ENCODE measurements around the gene GAD1. TPM values are rescaled to one million over a fixed set of nuclear protein-coding genes. Genes with fewer than 3 reads are reported as not detected.

The GAD1 gene
- polyA plus RNA-seq, 1 donor from 2014 or later = 56.3 TPM

- no peak overlapping the region for H3K4me3 ChIP-seq (ENCODE audit: low read length)
- no peaks in the 10 kb centered on the region for H3K27me3 ChIP-seq (ENCODE audit: insufficient read depth, low read depth, low read length)
- no peaks in the 10 kb centered on the region for H3K9me2 ChIP-seq (ENCODE audit: insufficient read depth, low read length)
- H3F3A ChIP-seq (ENCODE audit: insufficient read depth, low read length, poor library complexity, severe bottlenecking) = no peaks in the 10 kb centered on the region
- H2AFZ ChIP-seq (ENCODE audit: low read depth, low read length) = no peak overlapping the region
- H4K20me1 ChIP-seq (ENCODE audit: insufficient read depth) = no peaks in the 10 kb centered on the region
- no peak overlapping the region for H3K27ac ChIP-seq (ENCODE audit: low read length)
- TF ChIP-seq EZH2 (IDR thresholded peaks at IDR 0.05; ENCODE audit: borderline replicate concordance, insufficient read depth, low read length, poor library complexity, severe bottlenecking) (no peak), TAF1 (IDR thresholded peaks at IDR 0.05; ENCODE audit: low read depth) (no peak)
- H3K9me3 ChIP-seq (ENCODE audit: low read length) = no peaks in the 10 kb centered on the region
- no peaks in the 10 kb centered on the region for H3K36me3 ChIP-seq (ENCODE audit: insufficient read depth, low read length)
- no peak overlapping the region for H3K9ac ChIP-seq (ENCODE audit: low read length)
- no peak overlapping the region for H3K4me2 ChIP-seq (ENCODE audit: low read length)
- H3K79me2 ChIP-seq (replicated peaks; ENCODE audit: insufficient read depth, low read length) = no peaks in the 10 kb centered on the region
Observed at GRCh38 chr2:170830166-170830565, 13.5 kb downstream of the GAD1 start.

- no peak for TF ChIP-seq TAF1 (IDR thresholded peaks at IDR 0.05; ENCODE audit: low read depth)
- TF ChIP-seq CTCF (IDR thresholded peaks at IDR 0.05; ENCODE audit: poor library complexity, severe bottlenecking) = no peak
- no peak for TF ChIP-seq SMC3 (conservative IDR thresholded peaks at IDR 0.05; ENCODE audit: poor library complexity)
- no peaks in the 10 kb centered on the region for H3K36me3 ChIP-seq (ENCODE audit: insufficient read depth, low read length)
- H3K9me2 ChIP-seq (ENCODE audit: insufficient read depth, low read length) = no peaks in the 10 kb centered on the region
- no peak overlapping the region for H3K9ac ChIP-seq (ENCODE audit: low read length)
- H3K27me3 ChIP-seq (ENCODE audit: insufficient read depth, low read depth, low read length) = no peaks in the 10 kb centered on the region
- no peak overlapping the region for H2AFZ ChIP-seq (ENCODE audit: low read depth, low read length)
- H3K9me3 ChIP-seq (ENCODE audit: low read length) = no peaks in the 10 kb centered on the region
- no peaks in the 10 kb centered on the region for H3F3A ChIP-seq (ENCODE audit: insufficient read depth, low read length, poor library complexity, severe bottlenecking)
- H3K27ac ChIP-seq (ENCODE audit: low read length) = no peak overlapping the region
- H3K79me2 ChIP-seq (replicated peaks; ENCODE audit: insufficient read depth, low read length) = no peaks in the 10 kb centered on the region
- H4K20me1 ChIP-seq (ENCODE audit: insufficient read depth) = no peaks in the 10 kb centered on the region
- no peak overlapping the region for H3K4me2 ChIP-seq (ENCODE audit: low read length)
- no peak overlapping the region for H3K4me3 ChIP-seq (ENCODE audit: low read length)
Observed at GRCh38 chr2:170831115-170831514, 14.4 kb downstream of the GAD1 start.

GRCh38 chr2:170836027-170836426 is 19.3 kb downstream of the GAD1 start:
- H4K20me1 ChIP-seq (ENCODE audit: insufficient read depth) = no peaks in the 10 kb centered on the region
- H3K9ac ChIP-seq (ENCODE audit: low read length) = no peak overlapping the region
- no peak overlapping the region for H3K27ac ChIP-seq (ENCODE audit: low read length)
- H3F3A ChIP-seq (ENCODE audit: insufficient read depth, low read length, poor library complexity, severe bottlenecking) = no peaks in the 10 kb centered on the region
- H3K9me3 ChIP-seq (ENCODE audit: low read length) = no peaks in the 10 kb centered on the region
- no peaks in the 10 kb centered on the region for H3K79me2 ChIP-seq (replicated peaks; ENCODE audit: insufficient read depth, low read length)
- no peak overlapping the region for H2AFZ ChIP-seq (ENCODE audit: low read depth, low read length)
- H3K36me3 ChIP-seq (ENCODE audit: insufficient read depth, low read length) = no peaks in the 10 kb centered on the region
- H3K4me2 ChIP-seq (ENCODE audit: low read length) = no peak overlapping the region
- no peaks in the 10 kb centered on the region for H3K27me3 ChIP-seq (ENCODE audit: insufficient read depth, low read depth, low read length)
- H3K9me2 ChIP-seq (ENCODE audit: insufficient read depth, low read length) = no peaks in the 10 kb centered on the region
- no peak for TF ChIP-seq POLR2AphosphoS5 (IDR thresholded peaks at IDR 0.05)
- TF ChIP-seq TAF1 (IDR thresholded peaks at IDR 0.05; ENCODE audit: low read depth) = no peak
- TF ChIP-seq SMC3 (conservative IDR thresholded peaks at IDR 0.05; ENCODE audit: poor library complexity) = no peak
- TF ChIP-seq REST (IDR thresholded peaks at IDR 0.05; ENCODE audit: borderline replicate concordance) = no peak
- no peak overlapping the region for H3K4me3 ChIP-seq (ENCODE audit: low read length)
